ENCODE measurements around the gene DAPK3.
"Not testable (repeated sequence)": the region's sequence is repeated elsewhere in the genome, so short reads cannot be mapped to it uniquely, and the experiment has no call there.

The DAPK3 gene

DNA sequence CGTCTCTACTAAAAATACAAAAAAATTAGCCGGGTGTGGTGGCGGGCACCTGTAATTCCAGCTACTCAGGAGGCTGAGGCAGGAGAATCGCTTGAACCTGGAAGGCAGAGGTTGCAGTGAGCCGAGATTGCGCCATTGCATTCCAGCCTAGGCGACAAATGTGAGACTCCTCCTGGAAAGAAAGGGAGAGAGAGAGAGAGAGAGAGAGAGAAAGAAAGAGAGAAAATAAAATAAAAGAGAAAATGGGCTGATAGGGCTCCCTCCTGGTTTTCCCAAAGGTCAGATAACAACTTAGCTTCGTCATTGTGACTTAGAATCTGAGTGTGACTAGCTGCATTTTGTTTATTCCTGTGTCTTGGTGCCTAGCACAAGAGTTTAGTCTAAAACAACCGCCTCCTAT is 34.5 kb upstream of the DAPK3 start:
- DNase-seq (ENCODE audit: low read depth), result not testable (repeated sequence)

DNA sequence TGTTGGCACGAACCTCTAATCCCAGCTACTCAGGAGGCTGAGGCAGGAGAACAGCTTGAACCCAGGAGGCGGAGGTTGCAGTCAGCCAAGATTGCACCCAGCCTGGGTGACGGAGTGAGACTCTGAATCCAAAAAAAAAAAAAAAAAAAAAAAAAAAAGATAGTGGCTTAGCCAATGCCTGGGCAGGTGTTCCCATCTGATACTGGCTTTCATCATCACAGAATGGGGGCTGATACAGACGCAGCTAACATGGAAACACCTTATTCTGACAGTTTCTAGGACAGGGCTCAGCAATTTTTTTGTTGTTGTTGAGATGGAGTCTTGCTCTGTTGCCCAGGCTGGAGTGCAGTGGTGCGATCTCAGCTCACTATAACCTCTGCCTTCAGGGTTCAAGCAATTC is 29.9 kb upstream of the DAPK3 start:
- DNase-seq (ENCODE audit: low read depth), result not testable (repeated sequence)

DNA sequence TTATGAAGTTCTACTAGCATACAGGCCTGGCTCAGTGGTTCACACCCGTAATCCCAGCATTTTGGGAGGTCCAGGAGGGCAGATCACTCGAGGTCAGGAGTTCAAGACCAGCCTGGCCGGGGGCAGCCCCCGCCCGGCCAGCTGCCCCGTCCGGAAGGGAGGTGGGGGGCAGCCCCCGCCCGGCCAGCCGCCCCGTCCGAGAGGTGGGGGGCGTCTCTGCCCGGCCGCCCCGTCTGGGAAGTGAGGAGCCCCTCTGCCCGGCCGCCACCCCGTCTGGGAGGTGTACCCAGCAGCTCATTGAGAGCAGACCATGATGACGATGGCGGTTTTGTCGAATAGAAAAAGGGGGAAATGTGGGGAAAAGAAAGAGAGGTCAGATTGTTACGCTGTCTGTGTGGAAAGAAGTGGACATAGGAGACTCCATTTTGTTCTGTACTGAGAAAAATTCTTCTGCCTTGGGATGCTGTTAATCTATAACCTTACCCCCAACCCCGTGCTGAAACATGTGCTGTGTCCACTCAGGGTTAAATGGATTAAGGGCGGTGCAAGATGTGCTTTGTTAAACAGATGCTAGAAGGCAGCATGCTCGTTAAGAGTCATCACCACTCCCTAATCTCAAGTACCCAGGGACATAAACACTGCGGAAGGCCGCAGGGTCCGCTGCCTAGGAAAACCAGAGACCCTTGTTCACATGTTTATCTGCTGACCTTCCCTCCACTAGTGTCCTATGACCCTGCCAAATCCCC is 27.9 kb upstream of the DAPK3 start:
- DNase-seq (ENCODE audit: low read depth), result not testable (repeated sequence)

DNA sequence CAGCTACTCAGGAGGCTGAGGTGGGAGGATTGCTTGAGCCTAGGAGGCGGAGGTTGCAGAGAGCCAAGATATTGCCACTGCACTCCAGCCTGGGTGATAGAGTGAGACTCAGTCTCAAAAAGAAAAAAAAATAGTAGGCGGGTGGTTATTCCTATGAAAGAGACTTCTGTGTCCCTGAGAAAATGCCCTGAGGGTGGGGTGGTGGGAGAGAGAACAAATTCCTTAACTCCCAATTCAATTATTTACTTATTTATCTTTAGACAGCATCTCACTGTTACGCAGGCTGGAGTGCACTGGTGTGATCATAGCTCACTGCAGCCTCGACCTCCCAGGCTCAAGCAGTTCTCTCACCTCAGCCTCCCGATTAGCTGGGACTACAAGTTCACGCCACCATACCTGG is 24.7 kb upstream of the DAPK3 start:
- DNase-seq (ENCODE audit: low read depth), result no peak

DNA sequence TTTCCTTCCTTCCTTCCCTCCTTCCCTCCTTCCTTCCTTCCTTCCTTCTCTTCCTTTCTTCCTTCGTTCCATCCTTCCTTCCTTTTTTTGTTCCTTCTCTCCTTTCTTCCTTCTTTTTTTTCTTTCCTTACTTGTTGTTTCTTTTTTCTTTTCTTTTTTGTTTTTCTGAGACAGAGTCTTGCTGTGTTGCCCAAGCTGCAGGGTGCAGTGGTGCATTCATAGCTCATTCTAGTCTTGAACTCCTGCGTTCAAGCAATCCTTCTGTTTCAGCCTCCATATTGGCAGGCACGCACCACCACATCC is 19.9 kb upstream of the DAPK3 start:
- no peak for DNase-seq (ENCODE audit: low read depth)

DNA sequence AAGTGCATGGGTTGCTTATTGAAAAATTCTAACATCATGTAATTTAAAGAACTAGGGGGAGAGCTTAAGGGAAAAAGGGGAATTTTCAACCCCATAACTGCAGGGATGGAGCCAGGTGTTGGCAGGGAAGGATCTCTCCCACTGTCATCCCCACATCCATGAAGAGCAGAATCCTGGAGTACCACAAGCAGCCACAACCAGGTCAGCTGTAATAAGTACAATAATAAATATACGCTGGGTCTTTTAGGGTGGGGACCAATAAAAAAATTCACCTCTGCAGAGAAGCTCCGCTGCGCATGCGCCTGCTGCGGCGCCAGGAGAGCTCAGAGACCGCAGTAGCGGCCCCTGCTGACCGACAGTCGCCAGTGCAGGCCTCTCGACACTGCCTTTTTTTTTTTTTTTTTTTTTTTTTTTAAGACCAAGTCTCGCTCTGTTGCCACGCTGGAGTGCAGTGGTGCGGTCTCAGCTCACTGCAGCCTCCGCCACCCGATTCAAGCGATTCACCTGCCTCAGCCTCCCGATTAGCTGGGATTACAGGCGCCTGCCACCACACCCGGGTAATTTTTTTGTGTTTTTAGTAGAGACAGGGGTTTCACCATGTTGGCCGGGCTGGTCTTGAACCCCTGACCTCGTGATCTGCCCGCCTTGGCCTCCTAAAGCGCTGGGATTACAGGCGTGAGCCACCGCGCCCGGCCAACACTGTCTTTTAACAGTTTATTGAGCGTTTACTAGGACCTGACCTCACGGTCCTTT is 16.9 kb upstream of the DAPK3 start:
- peak; percentile 87 for DNase-seq (ENCODE audit: low read depth)

DNA sequence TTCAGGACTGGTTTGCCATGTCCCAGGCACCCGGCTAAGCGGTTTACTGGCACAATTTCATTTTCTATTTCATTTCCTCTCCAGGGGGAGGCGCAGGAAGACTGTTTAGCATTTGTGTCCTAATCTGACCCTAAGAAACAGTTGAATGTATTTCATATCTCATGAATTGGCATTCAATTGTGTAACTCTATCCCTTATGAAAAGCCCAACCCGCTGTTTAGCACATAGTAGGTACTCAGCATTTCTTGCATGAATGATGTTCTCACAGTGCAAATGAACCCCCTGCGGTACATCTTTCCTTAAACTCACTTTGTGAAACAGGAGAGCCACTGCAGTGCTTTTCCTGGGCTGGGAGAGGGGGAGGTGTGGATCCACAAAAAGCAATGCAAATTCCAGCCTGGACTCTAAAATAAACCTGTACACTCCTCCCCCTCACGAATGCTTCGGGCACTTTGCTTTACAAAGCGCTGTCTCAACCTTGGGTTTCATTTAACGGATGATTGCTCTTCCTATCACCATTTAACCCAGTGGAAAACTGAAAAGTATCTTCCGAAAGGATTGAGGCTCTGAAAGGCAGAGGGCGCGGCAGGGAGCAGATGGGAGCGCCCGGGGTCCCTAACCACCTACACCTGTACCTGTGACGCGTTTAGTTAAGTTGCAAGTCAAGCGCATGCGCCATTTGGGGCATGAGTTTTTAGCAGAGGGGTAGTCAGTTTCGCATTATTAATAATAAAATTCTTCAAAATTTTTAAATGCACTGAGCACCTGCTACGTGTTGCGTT is 15.6 kb upstream of the DAPK3 start:
- no peak for DNase-seq (ENCODE audit: low read depth)

DNA sequence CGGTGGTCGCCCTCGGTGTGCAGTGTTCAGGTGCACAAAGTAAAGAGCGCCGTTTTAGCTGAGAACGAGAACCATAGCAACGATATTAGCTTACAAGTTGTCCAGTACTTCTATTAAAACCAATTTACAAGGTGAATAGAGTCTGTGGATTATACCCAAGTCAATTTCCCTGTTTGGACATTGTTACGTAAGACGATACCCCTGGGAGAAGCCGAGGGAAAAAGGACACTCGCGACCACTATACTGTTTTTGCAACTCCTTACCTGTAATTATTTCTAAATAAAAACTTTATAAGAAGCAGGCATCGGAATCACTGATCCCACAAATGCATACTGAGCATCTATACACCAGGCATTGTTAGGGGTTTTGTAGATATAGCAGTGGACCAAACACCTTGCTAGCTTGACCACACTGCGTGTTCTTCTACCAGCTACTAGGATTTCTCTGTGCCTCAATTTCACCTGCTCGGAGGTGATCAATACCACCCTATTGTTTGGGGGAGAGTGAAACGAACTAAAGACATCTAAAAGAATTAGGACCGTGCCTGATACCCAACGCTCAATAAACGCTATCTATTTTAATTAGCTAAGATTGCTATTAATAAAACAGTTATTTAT is 14.9 kb upstream of the DAPK3 start:
- DNase-seq (ENCODE audit: low read depth), result no peak

DNA sequence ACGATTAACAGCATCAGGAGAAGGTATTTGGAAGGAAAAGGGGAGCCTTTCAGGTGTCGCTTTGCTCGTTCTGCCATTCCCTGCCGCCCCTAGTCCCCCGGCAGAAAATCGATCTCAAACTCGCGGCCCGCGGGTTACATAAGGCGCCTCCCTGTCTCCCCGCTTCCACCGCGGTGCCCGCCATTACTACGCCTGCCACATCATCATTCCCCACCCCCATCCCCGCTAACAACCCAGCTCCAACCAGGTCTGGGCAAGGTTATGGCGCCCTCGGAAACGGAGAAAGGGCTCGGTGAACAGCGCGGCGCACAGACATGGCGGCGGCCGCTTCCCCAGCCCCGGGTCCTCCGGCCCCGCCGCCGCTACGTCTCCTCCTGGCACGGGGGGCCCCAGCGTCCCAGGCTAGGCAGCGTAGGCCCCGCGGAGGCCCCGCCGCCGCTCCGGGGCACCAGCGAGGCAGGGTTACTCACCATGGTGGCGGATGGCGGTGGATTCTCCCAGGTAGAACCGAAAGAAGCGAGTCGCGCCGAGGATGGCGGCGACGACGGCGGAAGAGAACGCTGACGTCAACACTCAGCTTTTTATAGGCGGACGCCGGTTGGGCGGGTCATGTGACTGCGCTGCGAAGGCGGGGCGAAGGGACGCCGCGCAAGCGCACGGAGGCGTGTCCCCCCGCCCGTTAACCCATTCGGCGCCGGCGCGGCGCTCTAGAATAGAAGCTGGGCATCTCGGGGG is 14.2 kb upstream of the DAPK3 start, which contains the start of gene EEF2:
Gene EEF2, minus strand, starts transcription at position 556 of the 735 bp plus-strand sequence. Its CDS starts 83 bp downstream, at position 473.
- peak; percentile 84 for DNase-seq (ENCODE audit: low read depth)

DNA sequence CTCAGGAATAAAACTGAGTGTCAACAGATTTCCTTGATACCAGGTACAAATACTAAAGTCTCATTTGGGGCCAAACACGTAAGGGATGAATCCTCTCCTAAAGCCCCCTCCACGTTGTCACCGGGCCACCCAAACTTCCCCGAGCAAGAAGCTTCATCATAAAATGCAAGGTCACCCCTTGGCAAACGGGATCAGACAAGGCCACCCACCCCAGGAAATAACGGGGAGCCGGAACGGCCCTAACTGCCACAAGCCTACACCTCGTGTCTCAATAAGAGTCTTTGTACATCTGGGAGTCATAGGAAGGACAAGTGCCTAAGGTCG is 13.6 kb upstream of the DAPK3 start:
- no peak for DNase-seq (ENCODE audit: low read depth)

DNA sequence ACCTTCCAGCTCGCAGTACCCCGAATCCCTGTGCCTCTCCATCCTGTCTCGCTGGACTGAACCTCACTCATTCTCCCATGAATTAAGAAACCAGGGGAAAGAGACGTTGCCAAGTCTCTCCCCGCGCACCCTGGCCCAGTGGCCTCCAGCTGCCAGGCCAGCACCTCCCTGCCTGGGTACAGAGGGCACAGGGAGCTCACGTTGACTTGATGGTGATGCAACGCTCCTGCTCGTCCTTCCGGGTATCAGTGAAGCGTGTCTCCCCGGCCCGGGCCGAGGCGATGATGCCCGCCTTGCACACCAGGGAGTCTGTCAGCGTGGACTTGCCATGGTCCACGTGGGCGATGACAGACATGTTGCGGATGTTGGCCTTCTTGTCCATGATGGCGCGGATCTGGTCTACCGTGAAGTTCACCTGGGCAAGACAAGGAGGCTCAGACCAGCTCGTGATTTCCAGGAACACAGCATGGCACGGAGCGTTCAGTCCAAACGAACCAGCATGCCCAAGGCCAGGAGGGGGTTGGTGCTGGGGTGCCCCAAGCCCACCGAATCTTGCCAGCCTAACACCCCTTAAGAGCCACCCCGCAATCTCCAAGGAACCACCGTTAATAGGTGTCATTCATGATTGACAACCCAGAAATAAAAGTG is 13.2 kb upstream of the DAPK3 start:
- no peak for DNase-seq (ENCODE audit: low read depth)

DNA sequence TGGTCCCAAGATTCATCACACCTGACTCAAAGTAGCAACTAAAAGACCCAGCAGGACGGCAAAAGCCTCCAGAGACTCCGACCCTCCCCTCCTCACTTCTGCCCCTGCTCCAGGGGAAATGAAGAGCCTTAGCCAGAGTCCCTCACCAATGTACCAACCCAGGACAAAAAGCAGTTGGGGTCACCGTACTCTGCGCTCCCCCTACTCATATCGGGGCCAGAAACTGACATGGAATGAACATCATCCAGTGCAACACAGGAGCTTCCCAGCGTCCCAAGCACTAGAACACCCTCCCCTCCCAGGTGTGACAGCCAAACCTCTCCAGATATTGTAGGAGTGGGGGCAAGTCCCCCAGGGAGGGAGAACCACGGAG is 12.6 kb upstream of the DAPK3 start:
- no peak for DNase-seq (ENCODE audit: low read depth)

DNA sequence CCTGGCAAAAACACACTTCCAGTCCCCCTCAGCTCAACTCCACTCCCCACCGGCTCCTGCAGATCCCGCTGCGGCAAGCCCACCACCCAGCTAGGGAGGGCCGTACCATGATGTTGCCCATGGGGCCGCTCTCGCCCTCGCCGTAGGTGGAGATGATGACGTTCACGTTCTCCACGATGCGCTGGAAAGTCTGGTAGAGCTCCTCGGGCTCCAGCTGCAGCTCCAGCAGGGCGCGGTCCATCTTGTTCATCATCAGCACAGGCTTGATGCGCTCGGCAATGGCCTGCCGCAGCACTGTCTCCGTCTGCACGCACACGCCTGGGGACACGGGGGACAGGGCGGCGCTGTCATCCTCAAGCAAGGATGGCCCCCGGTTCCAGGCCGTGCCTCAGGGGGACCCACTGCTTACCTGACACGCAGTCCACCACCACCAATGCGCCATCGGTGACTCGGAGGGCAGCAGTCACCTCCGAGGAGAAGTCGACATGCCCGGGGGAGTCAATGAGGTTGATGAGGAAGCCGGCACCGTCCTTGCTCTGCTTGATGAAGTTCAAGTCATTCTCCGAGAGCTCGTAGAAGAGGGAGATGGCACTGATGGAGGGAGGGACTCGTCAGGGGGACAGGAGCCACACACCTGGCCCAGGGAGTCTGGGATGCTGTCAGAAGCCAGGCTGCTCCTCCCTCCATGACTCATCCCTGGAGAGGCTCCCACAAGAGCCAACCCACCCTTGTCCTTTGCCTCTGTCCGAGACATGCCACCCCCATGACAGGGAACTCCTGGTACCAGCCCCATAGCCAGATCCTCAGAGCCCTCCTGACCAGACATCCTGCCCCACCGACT is 12.0 kb upstream of the DAPK3 start:
- DNase-seq (ENCODE audit: low read depth), result no peak

DNA sequence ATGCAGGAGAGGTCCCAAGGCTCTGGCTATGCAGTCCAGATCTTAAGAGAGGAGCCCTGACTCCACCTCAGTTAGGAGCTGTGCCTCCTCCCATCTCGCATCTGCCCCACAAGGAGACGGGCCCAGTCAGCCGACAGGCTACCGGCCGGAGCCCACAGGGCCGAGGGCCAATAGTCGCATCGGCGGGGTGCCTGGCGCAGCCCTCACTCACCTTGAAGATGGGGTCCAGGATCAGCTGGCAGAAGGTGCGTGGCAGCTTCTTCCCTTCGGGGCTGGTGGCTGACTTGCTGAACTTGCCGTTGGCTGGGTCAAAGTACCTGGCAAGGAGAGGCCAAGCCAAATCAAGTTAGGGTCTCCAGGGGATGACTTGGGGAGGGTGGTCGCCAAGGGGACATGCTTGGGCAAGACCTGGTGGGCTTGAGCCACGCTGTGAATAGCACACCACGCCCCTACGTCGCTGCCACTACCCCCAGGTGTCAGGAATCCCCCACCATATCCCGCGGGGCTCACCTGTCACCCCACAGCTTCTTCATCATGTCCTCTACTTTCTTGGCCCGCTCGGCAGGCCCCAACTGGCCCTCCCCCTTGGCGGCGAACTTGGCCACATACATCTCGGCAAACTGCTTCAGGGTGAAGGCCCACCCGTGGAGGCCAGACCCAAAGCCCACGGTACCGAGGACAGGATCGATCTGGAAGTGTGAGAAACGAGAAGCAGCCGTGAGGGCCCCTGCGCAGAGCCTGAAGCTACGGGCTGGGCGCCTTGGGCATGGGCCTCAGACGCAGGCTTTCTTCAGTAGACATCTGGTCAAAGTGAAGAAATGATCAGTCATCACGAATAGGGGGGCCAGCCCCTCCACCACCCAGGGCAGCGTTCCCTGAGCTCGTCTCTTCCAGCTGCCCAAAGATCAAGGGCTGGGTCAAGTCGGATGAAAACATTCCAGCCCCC is 11.1 kb upstream of the DAPK3 start:
- no peak for DNase-seq (ENCODE audit: low read depth)

DNA sequence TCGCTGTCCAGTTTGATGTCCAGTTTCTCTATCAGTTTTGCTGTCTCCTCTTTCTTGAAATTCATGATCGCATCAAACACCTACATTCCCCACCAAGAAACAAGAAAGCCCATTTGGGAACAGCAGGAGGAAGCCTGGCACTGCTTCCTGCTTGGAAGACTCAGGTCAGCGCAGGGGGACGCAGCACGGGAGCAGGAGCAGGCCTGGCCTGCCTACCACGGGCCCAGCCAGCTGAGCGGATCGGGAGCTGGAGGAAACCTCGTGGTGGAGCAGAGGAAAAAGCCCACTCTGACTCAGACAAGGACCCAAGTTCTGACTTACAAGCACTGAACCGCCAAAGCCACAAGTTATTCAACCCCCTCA is 10.5 kb upstream of the DAPK3 start:
- no peak for DNase-seq (ENCODE audit: low read depth)

DNA sequence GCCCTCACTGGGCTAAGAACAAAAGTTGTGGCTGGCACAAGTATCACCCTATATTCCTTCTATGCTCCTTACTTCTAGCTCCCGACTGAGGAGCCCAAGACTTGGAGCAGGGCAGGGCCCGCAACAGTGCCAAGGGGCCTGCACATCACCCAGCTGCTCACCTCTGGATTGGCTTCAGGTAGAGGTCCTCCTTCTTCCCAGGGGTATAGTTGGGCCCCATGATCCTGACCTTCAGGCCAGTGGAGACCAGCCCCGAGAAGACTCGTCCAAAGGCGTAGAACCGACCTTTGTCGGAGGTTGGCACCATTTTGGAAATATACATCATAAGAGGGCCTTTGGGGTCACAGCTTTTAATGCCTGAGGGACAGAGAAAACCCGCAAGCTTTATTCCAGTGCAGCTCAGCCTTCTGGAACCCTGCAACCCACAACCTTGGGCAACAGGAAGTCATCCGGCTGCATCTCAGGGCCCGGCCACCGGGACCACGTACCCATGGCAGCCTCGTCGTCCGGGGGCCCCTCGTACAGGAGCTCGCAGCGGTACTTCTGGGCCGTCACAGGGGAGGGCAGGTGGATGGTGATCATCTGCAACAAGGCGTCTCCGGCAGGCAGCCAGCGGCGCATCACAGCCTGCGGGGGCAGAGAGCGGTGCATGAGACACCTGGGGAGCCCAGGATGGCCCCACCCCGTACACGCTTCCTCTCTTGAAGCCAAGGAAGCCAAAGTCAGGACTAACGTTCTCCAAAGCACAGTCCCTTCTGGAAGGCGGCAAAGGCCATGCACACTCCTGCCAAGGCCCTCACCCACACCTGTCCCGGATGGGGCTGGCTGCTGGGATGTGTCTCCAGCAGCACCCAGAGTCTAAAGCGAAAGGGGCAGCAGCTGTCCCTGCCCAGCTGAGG is 9.7 kb upstream of the DAPK3 start:
- DNase-seq (ENCODE audit: low read depth), result no peak

DNA sequence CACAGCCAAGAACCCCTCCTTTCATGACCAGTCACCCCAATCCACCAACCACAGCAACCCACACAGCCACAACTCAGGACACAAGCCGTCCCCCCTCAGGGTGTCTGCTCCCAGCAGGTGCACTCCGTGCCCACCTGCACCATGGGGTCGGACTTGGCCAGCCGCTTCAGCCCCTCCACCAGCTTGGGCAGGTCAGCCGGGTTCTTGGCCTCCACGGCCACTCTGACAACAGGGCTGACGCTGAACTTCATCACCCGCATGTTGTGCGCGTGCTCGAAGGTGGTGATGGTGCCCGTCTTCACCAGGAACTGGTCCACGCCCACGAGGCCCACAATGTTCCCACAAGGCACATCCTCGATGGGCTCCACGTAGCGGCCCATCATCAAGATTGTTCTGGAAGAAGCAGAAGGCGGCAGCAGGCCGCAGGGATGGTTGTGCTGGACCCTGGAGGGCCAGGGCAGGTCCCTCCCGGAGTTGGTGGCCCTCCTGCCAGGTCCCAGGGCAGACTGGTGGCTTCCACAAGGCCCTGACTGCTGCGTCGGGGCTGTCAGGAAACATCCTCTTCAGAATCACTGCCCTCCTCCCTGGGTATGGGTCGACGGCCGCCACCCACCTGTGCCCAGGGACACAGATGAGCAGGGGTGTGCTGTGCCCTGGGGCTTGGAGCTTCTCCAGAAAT is 8.9 kb upstream of the DAPK3 start:
- DNase-seq (ENCODE audit: low read depth), result no peak

DNA sequence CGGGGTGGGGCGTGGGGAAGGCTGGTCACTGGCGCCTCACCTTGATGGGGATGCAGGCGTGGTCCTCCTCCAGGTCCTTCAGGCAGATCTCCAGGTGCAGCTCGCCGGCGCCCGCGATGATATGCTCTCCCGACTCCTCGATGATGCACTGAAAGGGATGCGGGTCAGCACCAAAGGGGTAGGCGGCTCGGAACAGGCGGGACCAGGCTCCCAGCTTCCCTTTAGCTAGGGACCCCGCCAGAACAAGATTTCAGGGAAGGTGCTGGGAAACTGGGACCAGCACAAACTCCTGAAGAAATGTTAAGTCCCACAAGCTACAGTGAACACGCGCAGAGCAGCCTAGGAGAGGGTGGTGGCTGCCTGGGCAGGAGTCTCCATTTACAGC is 8.4 kb upstream of the DAPK3 start:
- no peak for DNase-seq (ENCODE audit: low read depth)

All from activated T-cell treated with anti-CD3 and anti-CD28 coated beads for 48 hours (primary cell).